Endothelial cell (in vitro differentiated cells): Measurements from ENCODE around the gene LTC4S. TPM values are rescaled to one million over a fixed set of nuclear protein-coding genes. Genes with fewer than 3 reads are reported as not detected.
A peak's percentile ranks its signal among the peaks of the same experiment; 100 is the strongest.

Experiments used
- DNase-seq: peaks from one replicate; pipeline ENCODE4 v3.0.0; 2021; ENCODE audit warnings: low spot score
- H3K27ac Mint-ChIP-seq: one replicate; pipeline ENCODE4 v1.8.0; 2021; ENCODE audit warnings: mixed read lengths, inconsistent platforms; ENCODE audit not compliant: unreplicated experiment
- H3K27me3 Mint-ChIP-seq: one replicate; pipeline ENCODE4 v1.8.0; 2021; ENCODE audit warnings: mild to moderate bottlenecking, moderate library complexity, mixed read lengths, inconsistent platforms; ENCODE audit not compliant: unreplicated experiment
- H3K36me3 Mint-ChIP-seq: one replicate; pipeline ENCODE4 v1.8.0; 2021; ENCODE audit warnings: mild to moderate bottlenecking, low read depth, mixed read lengths, inconsistent platforms; ENCODE audit not compliant: unreplicated experiment
- H3K4me1 Mint-ChIP-seq: one replicate; pipeline ENCODE4 v1.8.0; 2021; ENCODE audit warnings: mild to moderate bottlenecking, mixed read lengths, inconsistent platforms; ENCODE audit not compliant: unreplicated experiment
- H3K4me3 Mint-ChIP-seq: one replicate; pipeline ENCODE4 v1.8.0; 2021; ENCODE audit warnings: mild to moderate bottlenecking, mixed read lengths, inconsistent platforms; ENCODE audit not compliant: unreplicated experiment
- H3K9me3 Mint-ChIP-seq: one replicate; pipeline ENCODE4 v1.8.0; 2021; ENCODE audit warnings: mixed read lengths, inconsistent platforms; ENCODE audit not compliant: unreplicated experiment
- CTCF ChIP-seq: fragments of 200-600 bp; sonication (generic); IDR thresholded peaks from one replicate; pipeline ENCODE4 v1.5.0; 2021; ENCODE audit warnings: antibody characterized with exemption; ENCODE audit not compliant: unreplicated experiment
- total RNA-seq: library from RNA; stranded (reverse); fragmentation: NEBNext Ultra II Directional; extraction: Animal tissue kit (Norgen Biotek cat#: 25700); gene quantifications from one replicate; pipeline ENCODE4 v1.2.1, GENCODE V29; 2021; ENCODE audit not compliant: unreplicated experiment

LTC4S gene
- total RNA-seq, 1 donor from 2014 or later = 1.0 TPM

DNA sequence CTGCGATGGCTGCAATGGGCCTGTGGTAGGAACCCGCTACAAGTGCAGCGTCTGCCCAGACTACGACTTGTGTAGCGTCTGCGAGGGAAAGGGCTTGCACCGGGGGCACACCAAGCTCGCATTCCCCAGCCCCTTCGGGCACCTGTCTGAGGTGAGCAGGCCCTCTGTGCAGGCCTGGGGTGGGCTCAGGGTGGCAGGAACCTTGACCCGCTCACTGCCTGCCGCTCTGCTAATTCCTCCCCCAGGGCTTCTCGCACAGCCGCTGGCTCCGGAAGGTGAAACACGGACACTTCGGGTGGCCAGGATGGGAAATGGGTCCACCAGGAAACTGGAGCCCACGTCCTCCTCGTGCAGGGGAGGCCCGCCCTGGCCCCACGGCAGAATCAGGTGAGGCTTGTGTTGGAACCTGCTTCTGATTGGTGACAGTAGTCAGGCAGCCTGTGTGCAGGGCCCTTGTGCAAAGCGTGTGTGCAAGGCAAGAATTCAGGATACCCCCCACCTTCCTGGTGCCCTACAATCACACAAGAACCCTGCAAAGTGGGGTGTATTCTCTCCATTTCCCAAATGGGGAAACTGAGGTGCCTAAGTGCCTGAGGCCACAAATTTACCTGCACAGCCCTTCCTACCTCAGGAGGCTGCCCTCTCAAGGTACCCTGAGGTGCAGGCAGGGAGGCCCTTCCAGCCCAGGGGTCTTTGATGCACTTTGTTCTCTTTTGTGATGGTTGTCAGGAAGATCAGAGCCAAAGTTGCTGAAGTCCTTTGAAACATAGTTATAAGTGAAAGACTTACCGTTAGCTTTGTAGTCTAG is 30.4 kb downstream of the LTC4S start:
- TF ChIP-seq CTCF = no peak
- Mint-ChIP-seq H3K27ac (no peak overlapping the region), H3K9me3 (no peaks in the 10 kb centered on the region), H3K4me3 (peak overlapping the region; percentile 72), H3K27me3 (peaks cover 17% of the 10 kb centered on the region), H3K4me1 (peaks cover 24% of the 10 kb centered on the region), H3K36me3 (peaks cover 48% of the 10 kb centered on the region)
- DNase-seq = no peak

- peak overlapping the region; percentile 72 for H3K4me3 Mint-ChIP-seq
- peaks cover 54% of the 10 kb centered on the region for H3K36me3 Mint-ChIP-seq
- no peak for TF ChIP-seq CTCF
- H3K9me3 Mint-ChIP-seq = no peaks in the 10 kb centered on the region
- H3K27me3 Mint-ChIP-seq = peaks cover 16% of the 10 kb centered on the region
- H3K4me1 Mint-ChIP-seq = peaks cover 28% of the 10 kb centered on the region
- H3K27ac Mint-ChIP-seq = no peak overlapping the region
- DNase-seq = no peak
Measured at GRCh38 chr5:179824745-179825112, 30.9 kb downstream of the LTC4S start.

DNA sequence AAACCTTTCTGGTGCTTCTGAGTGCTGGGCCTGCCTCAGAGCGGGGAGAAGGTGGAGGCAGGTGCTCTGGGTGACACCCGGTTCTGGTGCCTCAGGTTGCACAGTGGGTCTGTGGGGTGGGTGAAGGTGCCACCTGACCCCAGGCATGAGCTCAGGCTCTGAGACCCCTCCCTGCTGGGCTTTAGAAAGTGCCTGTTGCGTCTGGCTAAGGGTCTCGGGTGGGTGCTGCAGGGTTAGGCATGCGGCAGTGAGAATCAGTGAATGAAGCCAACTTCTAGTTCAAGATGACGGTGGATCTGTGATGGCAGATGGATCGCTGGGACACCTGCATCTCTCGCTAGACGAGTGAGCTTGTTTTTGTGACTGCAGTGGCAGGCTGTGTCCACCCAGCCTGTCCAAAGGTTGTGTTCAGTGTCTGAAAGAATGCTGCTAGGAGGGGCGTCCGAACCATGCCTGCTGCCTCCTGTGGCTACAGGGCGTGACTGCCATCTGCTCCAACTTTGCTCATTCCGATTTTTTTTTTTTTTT is 31.9 kb downstream of the LTC4S start:
- Mint-ChIP-seq H3K4me3 (no peak overlapping the region), H3K4me1 (peaks cover 28% of the 10 kb centered on the region), H3K36me3 (peaks cover 61% of the 10 kb centered on the region), H3K9me3 (no peaks in the 10 kb centered on the region), H3K27ac (no peak overlapping the region), H3K27me3 (peaks cover 13% of the 10 kb centered on the region)
- TF ChIP-seq CTCF = no peak
- no peak for DNase-seq

DNA sequence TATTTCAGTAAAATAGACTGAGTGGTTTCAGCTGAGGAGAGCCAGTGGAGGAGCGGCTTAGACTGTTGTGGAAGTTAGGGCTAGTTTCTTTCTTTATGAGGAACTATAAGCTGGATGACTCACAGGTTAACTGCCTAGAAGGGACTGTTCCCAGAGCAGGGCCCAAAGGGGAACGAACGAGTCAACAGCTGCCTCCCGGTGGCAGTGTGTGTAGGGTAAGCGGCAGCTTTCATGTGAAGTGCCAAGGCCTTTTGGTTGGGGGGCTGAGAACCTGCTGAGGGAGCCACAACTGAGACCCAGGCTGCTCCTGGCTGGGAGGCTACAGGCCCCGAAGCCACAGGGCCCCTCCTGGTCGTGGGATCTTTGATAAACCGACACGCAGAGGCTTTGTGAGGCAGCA is 33.9 kb downstream of the LTC4S start:
- Mint-ChIP-seq H3K4me3 (peak overlapping the region; percentile 72), H3K36me3 (peaks cover 69% of the 10 kb centered on the region), H3K27me3 (peaks cover 8% of the 10 kb centered on the region), H3K4me1 (peaks cover 19% of the 10 kb centered on the region), H3K9me3 (no peaks in the 10 kb centered on the region), H3K27ac (peak overlapping the region; percentile 26)
- DNase-seq = no peak
- no peak for TF ChIP-seq CTCF

DNA sequence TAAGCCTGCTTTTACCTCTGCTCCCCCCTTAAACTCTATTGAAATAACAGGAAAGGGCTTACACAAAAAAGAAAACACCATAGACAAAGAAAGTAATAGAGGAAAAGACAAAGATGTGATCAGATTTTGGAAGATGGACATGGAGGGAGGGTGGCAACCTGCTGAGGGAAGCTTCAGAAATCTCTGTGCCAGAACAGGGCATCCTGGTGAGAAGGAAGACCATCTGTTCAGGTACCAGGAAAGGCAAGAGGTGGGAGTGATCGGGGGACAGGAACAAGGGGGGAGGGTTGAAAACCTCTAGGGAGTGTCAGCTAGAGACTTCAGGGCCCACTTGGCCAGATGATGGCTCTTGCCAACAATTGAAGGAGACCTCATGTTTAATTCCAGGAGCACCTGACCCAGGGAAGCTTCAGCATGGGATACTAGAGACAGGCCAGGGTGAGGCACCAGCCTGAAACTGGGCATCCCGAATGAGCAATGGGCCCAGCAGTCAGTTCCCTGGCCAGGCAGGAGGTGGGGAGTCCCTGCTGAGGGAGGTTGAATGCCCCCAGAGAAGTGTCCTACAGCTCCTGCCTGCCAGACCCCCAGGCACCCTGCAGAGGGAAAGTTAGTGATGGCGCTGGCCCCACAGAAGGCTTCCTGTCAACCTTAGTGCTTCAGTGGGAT is 35.1 kb downstream of the LTC4S start:
- DNase-seq = no peak
- H3K4me3 Mint-ChIP-seq = peak overlapping the region; percentile 39

More for the DNA sequence above, 35.1 kb downstream of the LTC4S start:
- Mint-ChIP-seq H3K4me1 (peaks cover 19% of the 10 kb centered on the region), H3K36me3 (peaks cover 80% of the 10 kb centered on the region), H3K27ac (peak overlapping the region; percentile 43), H3K27me3 (peaks cover 7% of the 10 kb centered on the region), H3K9me3 (no peaks in the 10 kb centered on the region)
- no peak for TF ChIP-seq CTCF
